Measurements from ENCODE around the gene TFF1.

TFF1 gene

GRCh38 chr21:42363312-42363711, 3.0 kb downstream of the TFF1 start:
- DNase-seq (ENCODE audit: low read depth in 1 of 2, low spot score in 1 of 2) = no peak

- no peak for DNase-seq (ENCODE audit: low read depth in 1 of 2, low spot score in 1 of 2)
These were observed 3.6 kb downstream of the TFF1 start for GRCh38 chr21:42362700-42363099.

GRCh38 chr21:42362198-42362597, 4.1 kb downstream of the TFF1 start:
- no peak for DNase-seq (ENCODE audit: low read depth in 1 of 2, low spot score in 1 of 2)

- DNase-seq (ENCODE audit: low read depth in 1 of 2, low spot score in 1 of 2) = no peak
These were observed 5.0 kb downstream of the TFF1 start for GRCh38 chr21:42361286-42361685.

GRCh38 chr21:42360317-42360716, 6.0 kb downstream of the TFF1 start:
- no peak for DNase-seq (ENCODE audit: low read depth in 1 of 2, low spot score in 1 of 2)

GRCh38 chr21:42358937-42359336, 7.4 kb downstream of the TFF1 start:
- no peak for DNase-seq (ENCODE audit: low read depth in 1 of 2, low spot score in 1 of 2)

GRCh38 chr21:42358261-42358660, 8.1 kb downstream of the TFF1 start:
- no peak for DNase-seq (ENCODE audit: low read depth in 1 of 2, low spot score in 1 of 2)

GRCh38 chr21:42357307-42357706, 9.0 kb downstream of the TFF1 start:
- DNase-seq (ENCODE audit: low read depth in 1 of 2, low spot score in 1 of 2) = no peak

- DNase-seq (ENCODE audit: low read depth in 1 of 2, low spot score in 1 of 2) = no peak
These were observed 9.7 kb downstream of the TFF1 start for GRCh38 chr21:42356650-42357049.

GRCh38 chr21:42356046-42356445, 10.3 kb downstream of the TFF1 start:
- DNase-seq (ENCODE audit: low read depth in 1 of 2, low spot score in 1 of 2) = no peak

- DNase-seq (ENCODE audit: low read depth in 1 of 2, low spot score in 1 of 2) = no peak
These were observed 12.7 kb downstream of the TFF1 start for GRCh38 chr21:42353623-42354022.

GRCh38 chr21:42352441-42353095, 13.8 kb downstream of the TFF1 start:
- no peak for DNase-seq (ENCODE audit: low read depth in 1 of 2, low spot score in 1 of 2)

- no peak for DNase-seq (ENCODE audit: low read depth in 1 of 2, low spot score in 1 of 2)
These were observed 14.5 kb downstream of the TFF1 start for GRCh38 chr21:42351626-42352440.

- DNase-seq (ENCODE audit: low read depth in 1 of 2, low spot score in 1 of 2) = no peak
These were observed 15.4 kb downstream of the TFF1 start, which contains the start of gene TFF2 for GRCh38 chr21:42350927-42351426. TFF2 (minus strand) TSS chr21:42350994; CDS start chr21:42350957, 37 bp downstream.

GRCh38 chr21:42350318-42350910, 15.9 kb downstream of the TFF1 start:
- no peak for DNase-seq (ENCODE audit: low read depth in 1 of 2, low spot score in 1 of 2)

GRCh38 chr21:42349420-42350317, 16.7 kb downstream of the TFF1 start:
- DNase-seq (ENCODE audit: low read depth in 1 of 2, low spot score in 1 of 2) = no peak

- no peak for DNase-seq (ENCODE audit: low read depth in 1 of 2, low spot score in 1 of 2)
These were observed 17.6 kb downstream of the TFF1 start for GRCh38 chr21:42348762-42349161.

GRCh38 chr21:42347601-42348327, 18.6 kb downstream of the TFF1 start:
- DNase-seq (ENCODE audit: low read depth in 1 of 2, low spot score in 1 of 2) = no peak

GRCh38 chr21:42346866-42347600, 19.3 kb downstream of the TFF1 start:
- DNase-seq (ENCODE audit: low read depth in 1 of 2, low spot score in 1 of 2) = no peak

GRCh38 chr21:42346441-42346840, 19.9 kb downstream of the TFF1 start:
- no peak for DNase-seq (ENCODE audit: low read depth in 1 of 2, low spot score in 1 of 2)

Data from activated T-helper 1 cell treated with anti-CD3 and anti-CD28 coated beads, Interleukin-2, amount 50 U/mL, for 16 hours (primary cell).